NCI-H128 (cell line): ENCODE data around the gene TAF6L.
"Not testable (repeated sequence)": the region's sequence is repeated elsewhere in the genome, so short reads cannot be mapped to it uniquely, and the experiment has no call there.

Experiments
- DNase-seq: peaks from one replicate; lab custom pipeline; 2025; ENCODE audit not compliant: unreplicated experiment; lab: John Stamatoyannopoulos, UW

TAF6L gene

DNA sequence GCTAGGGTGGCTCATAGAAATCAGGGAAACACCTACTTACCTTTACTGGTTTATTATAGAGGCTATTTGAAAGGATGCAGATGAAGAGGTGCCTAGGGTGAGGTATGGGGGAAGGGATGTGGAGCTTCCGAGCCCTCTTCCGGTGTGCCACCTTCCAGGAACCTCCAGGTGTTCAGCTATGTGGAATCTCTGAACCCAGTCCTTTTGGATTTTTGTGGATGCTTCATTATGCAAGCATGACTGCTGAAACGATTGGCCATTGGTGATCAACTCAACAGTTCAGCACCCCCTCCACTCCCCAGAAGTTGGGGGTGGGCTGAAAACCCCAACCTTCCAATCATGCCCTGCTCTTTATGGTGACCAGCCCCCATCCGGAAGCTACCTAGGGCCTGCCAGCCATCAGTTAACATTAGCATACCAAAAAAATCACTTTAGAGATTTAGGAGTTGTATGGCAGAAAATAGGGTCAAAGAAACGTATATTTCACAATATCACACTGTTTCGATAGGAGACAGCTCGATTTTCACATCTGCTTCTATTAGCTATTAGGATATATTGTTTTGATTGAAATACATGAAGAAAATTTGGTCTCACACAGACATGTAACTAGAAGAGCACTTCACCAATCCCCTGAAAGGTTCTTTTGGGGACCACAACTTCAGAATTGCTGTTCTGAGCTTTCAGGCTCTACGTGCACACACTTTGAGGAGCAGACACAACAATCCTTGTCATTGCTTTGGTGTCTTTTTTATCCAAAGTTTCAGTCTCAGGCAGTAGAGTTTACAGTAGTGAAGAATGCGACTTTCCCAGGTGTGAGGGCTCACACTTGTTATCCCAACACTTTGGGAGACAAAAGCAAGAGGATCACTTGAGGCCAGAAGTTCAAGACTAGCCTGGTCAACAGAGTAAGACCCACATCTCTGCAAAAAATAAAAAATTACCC is 13.1 kb upstream of the TAF6L start:
- DNase-seq: no peak

DNA sequence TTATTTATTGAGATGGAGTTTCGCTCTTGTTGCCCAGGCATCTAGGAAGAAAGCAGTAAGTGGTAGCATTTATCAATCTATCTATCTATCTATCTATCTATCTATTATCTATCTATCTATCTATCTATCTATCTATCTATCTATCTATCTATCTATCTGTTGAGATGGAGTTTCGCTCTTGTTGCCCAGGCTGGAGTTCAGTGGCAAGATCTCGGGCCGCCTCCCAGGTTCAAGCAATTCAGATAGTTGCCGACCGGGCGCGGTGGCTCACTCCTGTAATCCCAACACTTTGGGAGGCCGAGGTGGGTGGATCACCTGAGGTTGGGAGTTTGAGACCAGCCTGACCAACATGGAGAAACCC is 10.3 kb upstream of the TAF6L start:
- not testable (repeated sequence) for DNase-seq

GRCh38 chr11:62770778-62771143 is 435 bp upstream of the TAF6L start:
- peak; percentile 59 for DNase-seq

GRCh38 chr11:62774407-62774806 is 3.2 kb downstream of the TAF6L start:
- no peak for DNase-seq

DNA sequence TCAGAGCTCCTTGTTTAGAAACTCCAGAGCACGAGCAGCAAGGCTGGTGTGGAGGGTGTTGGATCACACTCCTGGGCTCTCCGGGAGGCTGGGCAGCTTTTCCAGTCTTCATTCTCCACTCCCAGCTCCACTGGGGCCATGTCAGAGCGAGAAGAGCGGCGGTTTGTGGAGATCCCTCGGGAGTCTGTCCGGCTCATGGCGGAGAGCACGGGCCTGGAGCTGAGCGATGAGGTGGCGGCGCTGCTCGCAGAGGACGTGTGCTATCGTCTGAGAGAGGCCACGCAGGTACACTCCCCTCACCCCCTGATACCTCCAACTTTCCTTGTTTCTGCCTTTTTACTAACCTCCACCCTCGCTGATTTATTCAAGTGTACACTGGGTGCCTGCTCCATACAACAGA is 4.5 kb downstream of the TAF6L start:
- DNase-seq: no peak

DNA sequence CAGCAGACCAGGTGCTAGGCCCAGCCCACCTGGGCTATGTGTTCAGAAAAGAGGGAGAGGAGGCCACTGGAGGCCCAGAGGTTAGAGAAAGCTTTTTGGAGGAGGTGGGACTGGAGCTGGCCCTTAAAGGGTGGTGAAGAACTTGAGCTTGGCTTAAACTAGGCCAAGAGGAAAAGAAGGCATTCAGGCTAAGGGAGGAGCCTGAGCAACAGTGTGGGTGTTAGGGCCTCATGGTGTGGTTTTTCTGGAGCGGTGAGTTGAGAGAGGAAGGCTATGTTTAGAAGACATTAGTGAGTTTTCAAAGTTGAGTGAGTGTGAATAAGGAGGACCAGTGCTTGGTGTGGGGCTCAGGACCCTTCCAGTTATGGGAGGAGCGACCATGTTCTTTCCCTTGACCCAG is 6.2 kb downstream of the TAF6L start:
- DNase-seq: no peak

GRCh38 chr11:62778441-62778840 is 7.2 kb downstream of the TAF6L start:
- no peak for DNase-seq

- no peak for DNase-seq
Observed at GRCh38 chr11:62782753-62783152, 11.6 kb downstream of the TAF6L start.

GRCh38 chr11:62786318-62787004 is 15.3 kb downstream of the TAF6L start:
- peak; percentile 76 for DNase-seq

DNA sequence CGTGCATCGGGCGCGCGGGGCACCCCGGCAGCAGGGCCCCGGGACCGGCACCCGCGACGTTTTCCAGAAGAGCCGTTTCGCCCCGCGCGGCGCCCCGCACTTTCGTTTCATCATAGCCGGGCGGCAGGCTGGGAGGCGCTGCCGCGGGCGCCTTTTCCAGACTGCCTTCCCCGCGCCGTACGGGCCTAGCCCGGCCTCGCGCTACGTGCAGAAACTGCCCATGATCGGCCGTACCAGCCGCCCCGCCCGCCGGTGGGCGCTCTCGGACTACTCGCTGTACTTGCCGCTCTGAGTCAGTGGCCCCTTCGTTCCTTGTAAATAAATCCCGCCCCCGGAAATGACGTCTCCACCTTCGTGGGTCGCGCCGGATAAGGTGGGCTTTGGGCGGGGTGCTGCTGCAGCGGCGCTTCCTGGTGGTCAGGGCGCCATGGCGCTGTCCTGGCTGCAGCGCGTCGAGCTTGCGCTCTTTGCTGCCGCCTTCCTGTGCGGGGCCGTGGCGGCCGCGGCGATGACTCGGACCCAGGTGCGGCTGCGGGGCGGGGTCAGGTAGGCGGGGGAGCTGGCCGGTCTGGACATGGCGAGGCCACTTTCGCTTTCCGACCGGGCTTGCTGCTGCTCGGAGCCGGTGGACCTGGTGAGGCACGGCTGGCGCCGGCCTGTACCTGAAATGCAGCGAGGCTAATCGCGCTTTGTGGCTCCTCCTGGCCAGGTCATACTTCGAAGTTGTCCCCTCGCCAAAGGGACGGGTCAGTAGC is 16.0 kb downstream of the TAF6L start, which contains the start of gene TMEM179B:
Gene TMEM179B (plus strand): TSS at position 398 of the 755 bp plus-strand sequence. CDS start 30 bp downstream, at position 428.
- peak; percentile 95 for DNase-seq

DNA sequence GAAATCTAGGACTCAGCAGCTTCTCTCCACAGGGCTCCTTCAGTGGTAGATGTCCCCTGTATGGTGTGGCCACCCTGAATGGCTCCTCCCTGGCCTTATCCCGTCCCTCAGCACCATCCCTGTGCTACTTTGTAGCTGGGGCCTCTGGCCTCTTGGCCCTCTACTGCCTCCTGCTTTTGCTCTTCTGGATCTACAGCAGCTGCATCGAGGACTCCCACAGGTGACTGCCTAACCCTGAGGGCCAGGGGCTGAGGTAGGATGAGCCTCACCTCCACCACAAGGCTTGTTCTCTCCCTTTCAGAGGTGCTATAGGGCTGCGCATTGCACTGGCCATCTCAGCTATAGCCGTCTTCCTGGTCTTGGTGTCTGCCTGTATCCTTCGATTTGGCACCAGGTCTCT is 17.8 kb downstream of the TAF6L start:
- DNase-seq: no peak

GRCh38 chr11:62789576-62789975 is 18.4 kb downstream of the TAF6L start:
- no peak for DNase-seq

DNA sequence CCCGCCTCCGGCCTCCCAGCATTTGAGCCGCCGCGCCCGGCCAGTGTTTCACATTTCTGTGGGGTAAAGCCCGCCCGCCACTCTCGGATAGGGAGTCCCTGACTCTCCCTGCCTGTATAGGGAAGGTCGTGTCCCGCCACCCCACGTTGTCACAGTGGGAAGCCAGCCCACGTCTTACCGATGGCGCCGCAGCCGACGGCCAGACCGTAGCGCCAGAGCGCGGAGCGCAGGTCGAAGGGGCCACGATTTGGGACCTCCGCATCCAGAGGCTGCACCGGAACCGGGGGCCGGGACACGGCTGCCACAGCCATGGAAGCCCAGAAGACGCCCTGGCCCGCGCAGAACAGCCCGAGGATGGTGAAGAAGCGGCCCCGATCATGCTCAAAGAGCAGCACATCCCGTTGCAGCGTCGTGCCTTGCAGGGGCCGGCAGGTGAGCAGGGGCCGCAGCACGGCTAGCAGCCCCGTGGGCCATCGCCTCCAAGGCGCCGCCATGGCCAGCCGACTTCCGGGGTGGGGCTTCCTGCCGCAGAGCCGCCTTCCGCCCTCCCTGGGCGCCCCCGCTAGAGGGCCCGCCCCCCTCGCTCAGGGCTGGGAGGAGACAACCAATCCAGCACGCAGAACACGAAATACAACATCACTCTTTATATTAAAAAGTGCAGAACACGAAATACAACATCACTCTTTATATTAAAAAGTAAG is 20.5 kb downstream of the TAF6L start, which contains the start of gene TMEM223:
Gene TMEM223 (minus strand): TSS at position 506 of the 701 bp plus-strand sequence. CDS start 12 bp downstream, at position 494.
- DNase-seq: peak; percentile 54

- no peak for DNase-seq
Observed at GRCh38 chr11:62792202-62792575, 21.0 kb downstream of the TAF6L start.

DNA sequence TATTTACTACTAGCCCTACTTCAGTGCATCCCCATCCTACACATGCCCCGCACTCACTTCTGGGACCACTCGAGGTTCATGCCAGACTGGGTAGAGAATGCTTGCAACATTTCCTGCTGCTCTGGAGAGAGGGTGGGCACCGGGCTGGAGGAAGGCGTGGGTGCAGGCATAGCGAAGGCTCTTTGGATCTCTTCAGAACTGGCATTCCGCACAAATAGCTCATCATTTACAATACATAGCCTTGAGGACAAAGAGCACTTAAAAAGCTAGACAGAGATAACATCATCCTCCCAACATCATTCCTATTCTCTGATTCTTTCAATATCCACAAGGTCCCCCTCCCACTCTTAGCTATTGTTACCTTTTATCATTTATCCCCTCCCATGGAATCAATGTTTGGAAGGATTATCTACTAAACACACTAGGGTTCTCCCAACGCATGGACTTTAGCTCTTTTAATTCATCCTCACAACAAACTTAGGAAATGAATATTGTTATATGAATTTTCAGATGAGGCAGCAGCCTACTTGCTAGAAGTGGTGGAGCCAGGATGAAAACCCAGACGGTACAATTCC is 23.1 kb downstream of the TAF6L start:
- no peak for DNase-seq

DNA sequence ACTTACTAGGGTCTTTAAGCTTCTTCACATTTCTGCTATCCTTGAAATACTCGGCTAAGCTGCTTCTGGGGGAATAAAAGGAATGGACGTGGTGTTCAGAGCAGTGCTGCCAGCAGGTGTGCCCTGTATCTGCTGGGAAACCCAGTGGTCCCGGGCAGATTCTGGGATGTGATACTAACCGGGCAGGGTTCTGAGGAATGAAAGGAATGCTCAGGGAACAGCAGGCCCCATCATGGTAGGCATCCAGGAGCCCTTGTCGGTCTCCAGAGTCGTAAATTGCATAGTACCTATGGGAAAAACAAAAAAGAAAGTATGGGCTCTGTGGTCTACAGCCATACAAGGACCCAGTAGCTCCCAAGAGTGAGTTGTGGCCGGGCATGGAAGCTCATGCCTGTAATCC is 25.1 kb downstream of the TAF6L start:
- DNase-seq: no peak

DNA sequence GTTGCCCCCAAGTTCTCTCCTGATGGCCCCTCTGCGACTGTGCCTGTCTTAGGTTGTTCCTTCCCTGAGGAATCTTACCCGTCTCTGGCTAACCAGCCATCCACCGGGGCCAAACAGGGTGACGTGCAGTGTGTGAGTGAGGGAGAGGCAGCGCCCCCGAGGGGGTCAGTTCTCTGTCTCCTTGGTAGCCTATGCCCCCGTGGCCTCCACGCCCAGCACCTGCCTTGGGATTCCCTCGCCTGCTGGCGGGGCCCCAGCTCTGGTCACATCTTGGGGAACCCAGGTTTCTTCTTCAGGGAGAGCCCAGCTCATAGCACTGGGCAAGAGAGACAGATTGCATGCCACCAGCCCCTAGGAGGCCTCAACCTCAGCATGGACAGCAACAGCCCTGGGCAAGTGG is 28.3 kb downstream of the TAF6L start:
- no peak for DNase-seq

DNA sequence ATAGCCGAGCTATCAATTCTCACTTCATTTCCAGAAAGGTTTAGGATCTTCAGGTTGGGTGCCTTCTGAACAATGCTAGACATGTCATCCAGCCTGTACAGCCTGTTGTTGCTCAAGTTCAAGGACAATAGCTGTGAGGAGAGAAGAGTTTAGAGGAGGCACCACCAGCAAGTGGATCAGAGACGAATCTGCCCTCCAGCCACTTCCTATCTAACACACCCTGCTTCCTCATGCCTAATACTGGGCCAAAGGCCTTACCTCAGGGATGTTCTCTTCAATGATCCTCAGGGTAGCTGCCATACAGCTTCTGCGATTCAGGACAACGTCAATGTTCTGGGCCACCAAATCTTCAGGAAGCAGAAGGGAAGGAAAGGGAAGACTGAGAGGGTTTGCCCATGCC is 29.9 kb downstream of the TAF6L start:
- no peak for DNase-seq

- no peak for DNase-seq
Observed at GRCh38 chr11:62804310-62805075, 33.3 kb downstream of the TAF6L start.
